Gastrocnemius medialis (tissue), 4 donors: ENCODE results near the gene MYH10. TPM values are rescaled to one million over a fixed set of nuclear protein-coding genes. Genes with fewer than 3 reads are reported as not detected.

ENCODE experiments used
- ATAC-seq, 2 donors: fragments of 150-250 bp; one replicate each; pipeline ENCODE4 v1.9.1; 2016
- DNase-seq, 2 donors: peaks; one replicate each; pipeline ENCODE4 v3.0.0-alpha.2; 2019
- H3K27ac ChIP-seq, 4 donors: fragments of 200-600 bp; sonication (generic); 1 replicate in 1 of 4; 2 replicates in 3 of 4; pipeline ENCODE4 v1.5.1; 2016 to 2018; ENCODE audit warnings: mild to moderate bottlenecking in 2 of 4, moderate library complexity in 1 of 4
- H3K27me3 ChIP-seq, 3 donors: fragments of 200-600 bp; sonication (generic) in 2 of 3; 1 replicate in 1 of 3; 2 replicates in 2 of 3; pipeline versions ENCODE4 v1.5.1 to v1.6.0; 2016 to 2019; ENCODE audit warnings: mild to moderate bottlenecking in 1 of 3, moderate library complexity in 1 of 3
- H3K36me3 ChIP-seq, 2 donors: fragments of 200-600 bp; sonication (generic) in 1 of 2; one replicate each; pipeline ENCODE4 v1.5.1; 2017 to 2018
- H3K4me1 ChIP-seq, 2 donors: fragments of 200-600 bp; sonication (generic) in 1 of 2; one replicate each; pipeline ENCODE4 v1.5.1; 2016 to 2017; ENCODE audit warnings: mild to moderate bottlenecking in 2 of 2
- H3K4me3 ChIP-seq, 4 donors: fragments of 200-600 bp; sonication (generic) in 3 of 4; 1 replicate in 1 of 4; 2 replicates in 3 of 4; pipeline ENCODE4 v1.5.1; 2016 to 2019; ENCODE audit warnings: mild to moderate bottlenecking in 2 of 4
- H3K9me3 ChIP-seq, 3 donors: fragments of 200-600 bp; sonication (generic) in 2 of 3; 1 replicate in 1 of 3; 2 replicates in 2 of 3; pipeline ENCODE4 v1.5.1; 2016 to 2019
- POLR2A ChIP-seq, 2 donors: fragments of 450-650 bp; IDR thresholded peaks; one replicate each; pipeline ENCODE4 v1.6.1; 2017; ENCODE audit warnings: antibody characterized with exemption in 2 of 2, mild to moderate bottlenecking in 2 of 2, moderate library complexity in 2 of 2
- in situ Hi-C, 4 donors: fragments of 200-750 bp; cut with MboI; loops; one replicate each; pipeline versions ENCODE4 v1.15.0 to v1.8.0; 2017; ENCODE audit warnings: low sequenced_read_pairs in 4 of 4
- intact Hi-C: fragments of 100-400 bp; cut with DNase I; formaldehyde crosslinking; loops from one replicate; pipeline ENCODE4 v1.15.1; 2023; ENCODE audit warnings: low total_unique reads
- total RNA-seq, 4 donors: library from RNA; depleted of rRNA; stranded (reverse); fragments of >200 nt; gene quantifications; one replicate each; pipeline versions ENCODE4 v1.1.0 to v1.2.3, GENCODE V29; 2016
- TF ChIP-seq, protein P1 (sequence below), 5 experiments: fragments of 450-650 bp in 3 of 5; fragments of 200-600 bp in 2 of 5; sonication (generic) in 2 of 5; IDR thresholded peaks in 4 of 5; conservative IDR thresholded peaks in 1 of 5; 1 replicate in 4 of 5; 2 replicates in 1 of 5; pipeline ENCODE4 v1.5.1; 2016 to 2019; ENCODE audit warnings: antibody characterized with exemption in 5 of 5, mild to moderate bottlenecking in 3 of 5, moderate library complexity in 3 of 5

The MYH10 gene
- total RNA-seq, 4 donors from 2014 or later, result 2.5 to 10.6 (median 4.1) TPM

- no peak overlapping the region for H3K4me3 ChIP-seq
- H3K27me3 ChIP-seq, result no peaks in the 10 kb centered on the region
- intact Hi-C loops (no loop called here), in situ Hi-C loops (no loop called here)
- H3K4me1 ChIP-seq, result peaks cover 0 to 8% of the 10 kb centered on the region in 2 donors
- no peak for DNase-seq
- H3K36me3 ChIP-seq, result no peaks in the 10 kb centered on the region
- H3K27ac ChIP-seq, result no peak overlapping the region
- no peak for TF ChIP-seq POLR2A (IDR thresholded peaks at IDR 0.05)
- TF ChIP-seq, protein P1, sequence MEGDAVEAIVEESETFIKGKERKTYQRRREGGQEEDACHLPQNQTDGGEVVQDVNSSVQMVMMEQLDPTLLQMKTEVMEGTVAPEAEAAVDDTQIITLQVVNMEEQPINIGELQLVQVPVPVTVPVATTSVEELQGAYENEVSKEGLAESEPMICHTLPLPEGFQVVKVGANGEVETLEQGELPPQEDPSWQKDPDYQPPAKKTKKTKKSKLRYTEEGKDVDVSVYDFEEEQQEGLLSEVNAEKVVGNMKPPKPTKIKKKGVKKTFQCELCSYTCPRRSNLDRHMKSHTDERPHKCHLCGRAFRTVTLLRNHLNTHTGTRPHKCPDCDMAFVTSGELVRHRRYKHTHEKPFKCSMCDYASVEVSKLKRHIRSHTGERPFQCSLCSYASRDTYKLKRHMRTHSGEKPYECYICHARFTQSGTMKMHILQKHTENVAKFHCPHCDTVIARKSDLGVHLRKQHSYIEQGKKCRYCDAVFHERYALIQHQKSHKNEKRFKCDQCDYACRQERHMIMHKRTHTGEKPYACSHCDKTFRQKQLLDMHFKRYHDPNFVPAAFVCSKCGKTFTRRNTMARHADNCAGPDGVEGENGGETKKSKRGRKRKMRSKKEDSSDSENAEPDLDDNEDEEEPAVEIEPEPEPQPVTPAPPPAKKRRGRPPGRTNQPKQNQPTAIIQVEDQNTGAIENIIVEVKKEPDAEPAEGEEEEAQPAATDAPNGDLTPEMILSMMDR (IDR thresholded peaks at IDR 0.05 in 4 of 5, conservative IDR thresholded peaks at IDR 0.05 in 1 of 5), result no peak
- no peaks in the 10 kb centered on the region for H3K9me3 ChIP-seq
- no peak for ATAC-seq
Observed at GRCh38 chr17:8650119-8650499, 19.6 kb upstream of the MYH10 start.

DNA sequence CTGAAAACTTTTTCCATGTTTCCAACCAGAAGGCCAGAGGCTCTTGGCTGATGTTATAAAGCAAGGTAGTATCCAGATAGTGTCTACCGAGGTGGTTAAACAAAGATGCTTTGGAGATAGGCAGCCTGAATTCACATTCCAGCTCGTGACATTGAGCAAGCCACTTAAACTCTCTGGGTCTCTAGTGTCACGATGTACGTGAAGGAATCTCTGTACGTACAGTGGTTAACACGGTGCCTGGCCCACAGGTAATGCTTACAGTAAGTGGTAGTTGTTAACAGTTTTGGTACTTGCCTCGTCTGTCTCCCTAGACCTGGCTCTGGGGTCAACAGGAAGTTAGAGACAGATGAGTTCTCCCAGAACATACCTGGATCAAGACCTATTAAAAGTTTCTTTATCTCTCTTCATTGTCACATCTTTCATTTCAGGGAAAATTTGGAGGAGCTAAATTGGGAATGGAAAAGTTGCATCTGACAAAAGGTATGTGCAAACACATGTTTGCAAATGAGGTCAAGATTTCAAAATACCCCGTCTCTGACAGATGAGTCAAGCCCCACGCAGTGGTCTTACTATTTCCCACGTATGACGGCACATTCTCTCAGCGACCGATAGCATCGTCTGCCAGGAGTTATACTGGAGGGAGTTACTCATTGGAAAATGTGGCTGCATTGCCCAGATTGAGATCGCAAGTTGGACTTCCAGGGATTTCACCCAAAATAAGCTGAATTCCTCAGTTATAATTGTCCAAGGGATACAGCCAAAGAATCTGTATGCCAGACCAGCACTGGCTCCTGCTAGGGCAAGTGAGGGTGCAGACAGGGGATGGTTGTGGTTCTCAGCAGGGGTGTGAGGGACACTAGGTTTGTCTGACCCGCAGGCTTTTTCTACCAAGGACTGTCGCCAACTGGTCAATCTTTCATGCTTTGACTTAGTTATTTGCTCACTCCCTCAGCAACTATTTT is 18.9 kb upstream of the MYH10 start:
- ATAC-seq (no peak), DNase-seq (peak in 1 of 2 donors; percentile 20)
- no peaks in the 10 kb centered on the region for H3K9me3 ChIP-seq
- no peak overlapping the region for H3K4me3 ChIP-seq
- H3K36me3 ChIP-seq, result no peaks in the 10 kb centered on the region
- in situ Hi-C loops (loop anchor here in 1 of 4 donors (25.0 kb wide), 1 partner anchor 237 kb away; no protein-coding TSS in a partner anchor), intact Hi-C loops (no loop called here)
- TF ChIP-seq POLR2A (IDR thresholded peaks at IDR 0.05), result no peak
- TF ChIP-seq, protein P1 (IDR thresholded peaks at IDR 0.05 in 4 of 5, conservative IDR thresholded peaks at IDR 0.05 in 1 of 5), result no peak
- no peaks in the 10 kb centered on the region for H3K27me3 ChIP-seq
- peaks cover 0 to 8% of the 10 kb centered on the region in 2 donors for H3K4me1 ChIP-seq
- H3K27ac ChIP-seq, result no peak overlapping the region

GRCh38 chr17:8647956-8648355 is 17.4 kb upstream of the MYH10 start:
- intact Hi-C loops (no loop called here), in situ Hi-C loops (loop anchor here in 1 of 4 donors (25.0 kb wide), 1 partner anchor 236 kb away; no protein-coding TSS in a partner anchor)
- no peak for TF ChIP-seq POLR2A (IDR thresholded peaks at IDR 0.05)
- Histone ChIP-seq H3K36me3 (no peaks in the 10 kb centered on the region), H3K27me3 (no peaks in the 10 kb centered on the region), H3K27ac (no peak overlapping the region), H3K4me1 (peaks cover 0 to 8% of the 10 kb centered on the region in 2 donors), H3K9me3 (no peaks in the 10 kb centered on the region), H3K4me3 (no peak overlapping the region)
- DNase-seq (no peak), ATAC-seq (no peak)

DNA sequence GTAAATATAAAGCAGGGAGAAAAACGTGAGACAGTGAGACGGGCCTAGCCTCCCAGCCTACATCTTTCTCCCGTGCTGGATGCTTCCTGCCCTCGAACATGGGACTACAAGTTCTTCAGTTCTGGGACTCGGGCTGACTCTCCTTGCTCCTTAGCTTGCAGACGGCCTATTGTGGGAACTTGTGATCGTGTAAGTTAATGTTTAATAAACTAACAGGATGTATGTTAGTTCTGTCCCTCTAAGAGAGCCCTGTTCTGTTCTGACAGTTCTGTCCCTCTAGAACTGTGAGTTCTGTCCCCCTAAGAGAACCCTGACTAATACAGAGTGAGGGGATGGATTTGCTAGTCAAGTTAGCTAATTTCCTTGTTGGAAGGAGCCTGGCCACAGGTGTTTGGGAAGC is 16.7 kb upstream of the MYH10 start:
- intact Hi-C loops (no loop called here), in situ Hi-C loops (loop anchor here in 1 of 4 donors (25.0 kb wide), 1 partner anchor 235 kb away; no protein-coding TSS in a partner anchor)
- no peak overlapping the region for H3K27ac ChIP-seq
- no peaks in the 10 kb centered on the region for H3K27me3 ChIP-seq
- peaks cover 0 to 8% of the 10 kb centered on the region in 2 donors for H3K4me1 ChIP-seq
- TF ChIP-seq, protein P1 (IDR thresholded peaks at IDR 0.05 in 4 of 5, conservative IDR thresholded peaks at IDR 0.05 in 1 of 5), result no peak
- TF ChIP-seq POLR2A (IDR thresholded peaks at IDR 0.05), result no peak
- no peaks in the 10 kb centered on the region for H3K36me3 ChIP-seq
- no peaks in the 10 kb centered on the region for H3K9me3 ChIP-seq
- DNase-seq, result no peak
- ATAC-seq, result no peak
- no peak overlapping the region for H3K4me3 ChIP-seq

DNA sequence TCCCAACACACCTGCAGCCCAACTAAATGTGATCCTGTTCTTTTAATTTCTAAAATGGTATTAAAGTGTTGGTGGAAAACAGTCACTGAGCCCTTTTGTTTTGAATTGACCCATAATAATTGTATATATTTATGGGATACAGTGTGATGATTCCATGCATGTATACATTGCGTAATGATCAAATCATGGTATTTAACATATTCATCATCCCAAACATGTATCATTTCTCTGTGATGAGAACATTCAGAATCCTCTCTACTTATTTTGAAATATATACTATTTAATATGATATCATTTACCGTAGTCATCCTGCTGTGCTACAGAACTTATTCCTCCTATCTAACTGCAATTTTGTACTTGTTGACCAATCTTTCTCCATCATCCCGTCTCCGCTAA is 14.0 kb upstream of the MYH10 start:
- Histone ChIP-seq H3K9me3 (no peaks in the 10 kb centered on the region), H3K27ac (no peak overlapping the region), H3K36me3 (no peaks in the 10 kb centered on the region), H3K4me3 (no peak overlapping the region), H3K27me3 (no peaks in the 10 kb centered on the region), H3K4me1 (peaks cover 0 to 6% of the 10 kb centered on the region in 2 donors)
- in situ Hi-C loops (loop anchor here in 1 of 4 donors (25.0 kb wide), 1 partner anchor 232 kb away; no protein-coding TSS in a partner anchor), intact Hi-C loops (no loop called here)
- no peak for ATAC-seq
- TF ChIP-seq POLR2A (IDR thresholded peaks at IDR 0.05), result no peak
- TF ChIP-seq, protein P1 (IDR thresholded peaks at IDR 0.05 in 4 of 5, conservative IDR thresholded peaks at IDR 0.05 in 1 of 5), result no peak
- DNase-seq, result no peak
